K562 (cell line): ENCODE measurements around the gene AHI1. TPM values are rescaled to one million over a fixed set of nuclear protein-coding genes. Genes with fewer than 3 reads are reported as not detected.

Source experiments
- CAMTA2 ChIP-seq: fragments of 250-450 bp; sonication (Bioruptor Pico); conservative IDR thresholded peaks from 2 replicates; pipeline ENCODE4 v1.5.1; 2022
- DACH1 ChIP-seq: fragments of 450-650 bp; IDR thresholded peaks from 2 replicates; pipeline ENCODE4 v1.6.1; 2018; ENCODE audit not compliant: partially characterized antibody
- ELF1 ChIP-seq: fragments of 200-800 bp; sonication (Bioruptor generic); IDR thresholded peaks from 2 replicates; pipeline ENCODE4 v1.6.1; 2016; ENCODE audit warnings: missing genetic modification characterization, missing compliant biosample characterization
- FOSL1 ChIP-seq: fragments of 200-800 bp; sonication (Bioruptor generic); conservative IDR thresholded peaks from 2 replicates; pipeline ENCODE4 v1.6.1; 2016; ENCODE audit warnings: missing genetic modification characterization, missing compliant biosample characterization
- GATAD2A ChIP-seq: fragments of 450-650 bp; IDR thresholded peaks from 2 replicates; pipeline ENCODE4 v1.6.1; 2017
- HDAC1 ChIP-seq, 2 experiments: fragments of 450-650 bp; IDR thresholded peaks; 2 replicates each; pipeline ENCODE4 v1.6.1; 2016 to 2017; ENCODE audit warnings: inconsistent platforms in 1 of 2, mild to moderate bottlenecking in 1 of 2, moderate library complexity in 1 of 2
- HMGXB4 ChIP-seq: sonication (generic); formaldehyde crosslinking; IDR thresholded peaks from 2 replicates; pipeline ENCODE4 v1.8.1; 2023; ENCODE audit warnings: mild to moderate bottlenecking, missing genetic modification reagents
- MCM7 ChIP-seq, 2 experiments: fragments of 450-650 bp; IDR thresholded peaks; 2 replicates each; pipeline ENCODE4 v1.6.1; 2016 to 2018
- MIER1 ChIP-seq: fragments of 450-650 bp; IDR thresholded peaks from 2 replicates; pipeline ENCODE4 v1.6.1; 2016; ENCODE audit warnings: antibody characterized with exemption, mild to moderate bottlenecking, low read depth
- MTA1 ChIP-seq: fragments of 450-650 bp; IDR thresholded peaks from 2 replicates; pipeline ENCODE4 v1.6.1; 2017; ENCODE audit warnings: borderline replicate concordance
- NELFE ChIP-seq: IDR thresholded peaks from 2 replicates; pipeline ENCODE4 v1.6.1; 2011; ENCODE audit warnings: mild to moderate bottlenecking; ENCODE audit not compliant: insufficient read depth, insufficient read length
- POU5F1 ChIP-seq: fragments of 150-350 bp; IDR thresholded peaks from 2 replicates; pipeline ENCODE4 v1.6.1; 2014; ENCODE audit warnings: borderline replicate concordance, low read length, low read depth, mild to moderate bottlenecking; ENCODE audit not compliant: partially characterized antibody
- SETDB1 ChIP-seq: IDR thresholded peaks from one replicate; pipeline ENCODE4 v1.6.1; 2012; ENCODE audit warnings: low read length, control low read depth, inconsistent platforms
- SPI1 ChIP-seq: IDR thresholded peaks from 2 replicates; pipeline ENCODE4 v1.6.1; 2011; ENCODE audit warnings: low read depth, low read length, control low read depth, borderline replicate concordance
- SRSF1 ChIP-seq: fragments of 200-400 bp; formaldehyde crosslinking; IDR thresholded peaks from 2 replicates; pipeline ENCODE4 v1.6.1; 2017; ENCODE audit warnings: mild to moderate bottlenecking, low read depth, low read length, moderate library complexity
- TGIF2 ChIP-seq: sonication (generic); formaldehyde crosslinking; IDR thresholded peaks from 2 replicates; pipeline ENCODE4 v1.8.1; 2022; ENCODE audit warnings: mild to moderate bottlenecking, missing genetic modification reagents, moderate library complexity
- ZNF197 ChIP-seq: fragments of 200-800 bp; sonication (Bioruptor generic); IDR thresholded peaks from 2 replicates; pipeline ENCODE4 v1.6.1; 2016; ENCODE audit warnings: low read depth, missing genetic modification characterization, missing compliant biosample characterization
- ZNF324 ChIP-seq: fragments of 250-450 bp; sonication (Bioruptor Pico); IDR thresholded peaks from 2 replicates; pipeline ENCODE4 v1.4.0; 2020; ENCODE audit warnings: mild to moderate bottlenecking
- ZNF444 ChIP-seq: fragments of 250-450 bp; sonication (Bioruptor Pico); IDR thresholded peaks from 2 replicates; pipeline ENCODE4 v1.4.0; 2020; ENCODE audit warnings: mild to moderate bottlenecking, moderate library complexity
- ZSCAN29 ChIP-seq: fragments of 450-650 bp; IDR thresholded peaks from 2 replicates; pipeline ENCODE4 v1.6.1; 2017
- polyA plus RNA-seq, 8 experiments: library from polyadenylated mRNA; depleted of rRNA in 4 of 8; stranded (reverse) in 5 of 8; unstranded in 3 of 8; fragments of >200 nt; fragmentation: Nextera tagmentation in 2 of 8; fragmentation: Illumina TruSeq in 1 of 8; extraction: Ambion mirVana in 2 of 8; extraction: Trizol in 1 of 8; gene quantifications; 2 replicates each; pipeline versions ENCODE4 v1.2.1 to v1.2.3, GENCODE V29; 2011 to 2014; ENCODE audit warnings: inconsistent platforms in 1 of 8, missing spikeins in 1 of 8
- total RNA-seq, 7 experiments: library from RNA; depleted of rRNA in 6 of 7; stranded (reverse); fragments of >200 nt in 6 of 7; fragmentation: Illumina TruSeq in 2 of 7; extraction: Trizol in 2 of 7; gene quantifications; 2 replicates each; pipeline versions ENCODE4 v1.2.1 to v1.2.3, GENCODE V29; 2011 to 2021; ENCODE audit warnings: low replicate concordance in 1 of 7
- TF ChIP-seq, protein P1 (sequence below): sonication (generic); formaldehyde crosslinking; IDR thresholded peaks from 2 replicates; pipeline ENCODE4 v1.8.0; 2022; ENCODE audit warnings: mild to moderate bottlenecking, missing genetic modification reagents, borderline replicate concordance
- TF ChIP-seq, protein P2 (sequence below): sonication (generic); formaldehyde crosslinking; IDR thresholded peaks from 2 replicates; pipeline ENCODE4 v1.8.0; 2022; ENCODE audit warnings: missing genetic modification reagents, mild to moderate bottlenecking, borderline replicate concordance
- TF ChIP-seq, protein P3 (sequence below): fragments of 450-650 bp; IDR thresholded peaks from 2 replicates; pipeline ENCODE4 v1.6.1; 2016; ENCODE audit warnings: missing biosample characterization, missing genetic modification characterization

AHI1 gene
- total and polyA plus RNA-seq, 9 of the 15 experiments (the other 6 are each of a cell fraction or from before 2014, with no cell fraction given), result 24.7 to 54.9 (median 32.2) TPM

DNA sequence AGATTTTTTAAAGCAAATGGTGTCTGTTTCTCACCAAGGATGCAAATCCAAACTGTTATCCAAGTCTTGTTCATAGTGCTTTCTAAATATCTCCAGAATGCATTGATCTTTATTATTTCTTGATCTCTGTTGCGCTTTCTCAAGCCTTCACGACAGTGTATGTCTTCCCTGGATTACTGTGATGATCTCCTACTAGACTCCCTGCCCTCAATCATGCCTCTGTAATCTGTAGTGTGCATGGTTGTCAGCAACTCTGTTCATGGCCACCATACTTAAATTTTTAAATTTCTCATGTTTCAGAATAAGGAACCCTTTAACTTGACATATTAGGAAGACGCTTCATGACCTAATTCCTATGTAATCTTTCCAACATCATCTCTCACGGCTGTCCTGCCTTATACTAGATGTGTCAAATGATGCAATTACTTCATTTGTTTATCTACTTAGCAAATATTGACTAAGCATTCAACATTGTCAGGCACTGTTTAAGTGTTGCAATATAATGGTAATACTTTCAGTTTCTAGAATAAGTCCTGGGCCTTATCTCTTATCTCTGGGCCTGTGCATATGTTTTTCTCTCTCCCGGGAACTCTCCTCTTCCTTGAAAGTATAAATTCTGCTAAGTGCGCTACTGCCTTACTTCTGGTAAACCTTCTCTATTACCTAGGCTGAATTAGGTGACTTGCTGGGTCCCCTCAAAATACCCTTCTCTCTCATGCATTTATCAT is 25.6 kb upstream of the AHI1 start (continued):
- TF ChIP-seq POU5F1 (no peak), ZSCAN29 (no peak), ELF1 (no peak; the same call in 1 of the 2 replicates), ZNF324 (CRISPR knock-in tag) (no peak), ZNF197 (CRISPR knock-in tag) (0 out of 2 replicates have a peak, but pooled peaks have one; percentile 25), FOSL1 (tag) (peak; percentile 93), HMGXB4 (CRISPR knock-in tag) (no peak), MCM7 (IDR thresholded peaks at IDR 0.05) (no peak), CAMTA2 (CRISPR knock-in tag) (no peak), SETDB1 (no peak), ZNF444 (CRISPR knock-in tag) (no peak), MIER1 (no peak), NELFE (no peak), SPI1 (no peak), TGIF2 (no peak), HDAC1 (IDR thresholded peaks at IDR 0.05) (no peak), DACH1 (no peak), GATAD2A (no peak), SRSF1 (no peak), MTA1 (peak; percentile 52; the same call in 1 of the 2 replicates)
- TF ChIP-seq, protein P1, sequence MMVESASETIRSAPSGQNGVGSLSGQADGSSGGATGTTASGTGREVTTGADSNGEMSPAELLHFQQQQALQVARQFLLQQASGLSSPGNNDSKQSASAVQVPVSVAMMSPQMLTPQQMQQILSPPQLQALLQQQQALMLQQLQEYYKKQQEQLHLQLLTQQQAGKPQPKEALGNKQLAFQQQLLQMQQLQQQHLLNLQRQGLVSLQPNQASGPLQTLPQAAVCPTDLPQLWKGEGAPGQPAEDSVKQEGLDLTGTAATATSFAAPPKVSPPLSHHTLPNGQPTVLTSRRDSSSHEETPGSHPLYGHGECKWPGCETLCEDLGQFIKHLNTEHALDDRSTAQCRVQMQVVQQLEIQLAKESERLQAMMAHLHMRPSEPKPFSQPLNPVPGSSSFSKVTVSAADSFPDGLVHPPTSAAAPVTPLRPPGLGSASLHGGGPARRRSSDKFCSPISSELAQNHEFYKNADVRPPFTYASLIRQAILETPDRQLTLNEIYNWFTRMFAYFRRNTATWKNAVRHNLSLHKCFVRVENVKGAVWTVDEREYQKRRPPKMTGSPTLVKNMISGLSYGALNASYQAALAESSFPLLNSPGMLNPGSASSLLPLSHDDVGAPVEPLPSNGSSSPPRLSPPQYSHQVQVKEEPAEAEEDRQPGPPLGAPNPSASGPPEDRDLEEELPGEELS (CRISPR knock-in tag), result no peak
- TF ChIP-seq, protein P2, sequence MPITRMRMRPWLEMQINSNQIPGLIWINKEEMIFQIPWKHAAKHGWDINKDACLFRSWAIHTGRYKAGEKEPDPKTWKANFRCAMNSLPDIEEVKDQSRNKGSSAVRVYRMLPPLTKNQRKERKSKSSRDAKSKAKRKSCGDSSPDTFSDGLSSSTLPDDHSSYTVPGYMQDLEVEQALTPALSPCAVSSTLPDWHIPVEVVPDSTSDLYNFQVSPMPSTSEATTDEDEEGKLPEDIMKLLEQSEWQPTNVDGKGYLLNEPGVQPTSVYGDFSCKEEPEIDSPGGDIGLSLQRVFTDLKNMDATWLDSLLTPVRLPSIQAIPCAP (CRISPR knock-in tag), result no peak
- TF ChIP-seq, protein P3, sequence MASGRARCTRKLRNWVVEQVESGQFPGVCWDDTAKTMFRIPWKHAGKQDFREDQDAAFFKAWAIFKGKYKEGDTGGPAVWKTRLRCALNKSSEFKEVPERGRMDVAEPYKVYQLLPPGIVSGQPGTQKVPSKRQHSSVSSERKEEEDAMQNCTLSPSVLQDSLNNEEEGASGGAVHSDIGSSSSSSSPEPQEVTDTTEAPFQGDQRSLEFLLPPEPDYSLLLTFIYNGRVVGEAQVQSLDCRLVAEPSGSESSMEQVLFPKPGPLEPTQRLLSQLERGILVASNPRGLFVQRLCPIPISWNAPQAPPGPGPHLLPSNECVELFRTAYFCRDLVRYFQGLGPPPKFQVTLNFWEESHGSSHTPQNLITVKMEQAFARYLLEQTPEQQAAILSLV (tag), result peak; percentile 89
